ENCODE results near the gene CCDC177. TPM values are rescaled to one million over a fixed set of nuclear protein-coding genes. Genes with fewer than 3 reads are reported as not detected.
A peak's percentile ranks its signal among the peaks of the same experiment; 100 is the strongest.

Gene CCDC177
- total and polyA plus RNA-seq, 11 donors, result 0.06 TPM; not detected in 10

GRCh38 chr14:69571449-69572029 is 3.1 kb downstream of the CCDC177 start:
- Histone ChIP-seq H3K36me3 (no peaks in the 10 kb centered on the region), H3K4me1 (peaks cover 10 to 36% (median 28%) of the 10 kb centered on the region in 12 donors), H3K27me3 (peaks cover 49 to 98% (median 89%) of the 10 kb centered on the region in 9 donors), H3K27ac (no peak overlapping the region), H3K9me3 (no peaks in the 10 kb centered on the region), H3K4me3 (peak overlapping the region; percentile 7 to 54 (median 44))
- DNase-seq (peak in 1 of 5 donors; percentile 58), ATAC-seq (peak in 2 of 4 donors; percentile 24 to 31)
- TF ChIP-seq POLR2A (IDR thresholded peaks at IDR 0.05) (no peak), CTCF (IDR thresholded peaks at IDR 0.05) (no peak)
- intact Hi-C loops (cut with DNase I), result loop anchor here in 4 of 10 donors (5.0 to 10.0 kb wide), 3 partner anchors 34 to 327 kb away; no protein-coding TSS in a partner anchor
- WGBS, 4 donors, result 1 to 16% (median 11%) methylated on average over 28 to 62 of the region's 62 CpGs

- intact Hi-C loops (cut with DNase I), result loop anchor here in 4 of 10 donors (5.0 to 10.0 kb wide), 3 partner anchors 34 to 326 kb away; no protein-coding TSS in a partner anchor
- no peak overlapping the region for H3K27ac ChIP-seq
- H3K4me1 ChIP-seq, result peaks cover 10 to 36% (median 28%) of the 10 kb centered on the region in 12 donors
- H3K36me3 ChIP-seq, result no peaks in the 10 kb centered on the region
- no peak for DNase-seq
- H3K9me3 ChIP-seq, result no peaks in the 10 kb centered on the region
- H3K4me3 ChIP-seq, result no peak overlapping the region
- no peak for ATAC-seq
- 85 to 89% (median 86%) methylated on average over 7 of the region's 7 CpGs for WGBS, 4 donors
- peaks cover 49 to 97% (median 83%) of the 10 kb centered on the region in 9 donors for H3K27me3 ChIP-seq
- TF ChIP-seq POLR2A (IDR thresholded peaks at IDR 0.05), result no peak
- TF ChIP-seq CTCF (IDR thresholded peaks at IDR 0.05), result no peak
Observed at GRCh38 chr14:69570836-69571330, 3.8 kb downstream of the CCDC177 start.

GRCh38 chr14:69569859-69570258 is 4.8 kb downstream of the CCDC177 start:
- DNase-seq (no peak), ATAC-seq (no peak)
- Histone ChIP-seq H3K27me3 (peaks cover 44 to 97% (median 73%) of the 10 kb centered on the region in 9 donors), H3K36me3 (no peaks in the 10 kb centered on the region), H3K27ac (no peak overlapping the region), H3K9me3 (no peaks in the 10 kb centered on the region), H3K4me1 (peaks cover 10 to 36% (median 28%) of the 10 kb centered on the region in 12 donors), H3K4me3 (no peak overlapping the region)
- WGBS, 4 donors, result 56 to 66% (median 62%) methylated on average over 2 of the region's 2 CpGs
- intact Hi-C loops (cut with DNase I), result loop anchor here in 4 of 10 donors (5.0 to 10.0 kb wide), 3 partner anchors 33 to 325 kb away; no protein-coding TSS in a partner anchor
- no peak for TF ChIP-seq CTCF (IDR thresholded peaks at IDR 0.05)
- TF ChIP-seq POLR2A (IDR thresholded peaks at IDR 0.05), result no peak

GRCh38 chr14:69567563-69567962 is 7.1 kb downstream of the CCDC177 start:
- TF ChIP-seq CTCF (IDR thresholded peaks at IDR 0.05) (no peak), POLR2A (IDR thresholded peaks at IDR 0.05) (no peak)
- DNase-seq (no peak), ATAC-seq (no peak)
- Histone ChIP-seq H3K4me3 (no peak overlapping the region), H3K27ac (no peak overlapping the region), H3K36me3 (no peaks in the 10 kb centered on the region), H3K27me3 (peaks cover 29 to 94% (median 64%) of the 10 kb centered on the region in 9 donors), H3K4me1 (peaks cover 6 to 14% (median 11%) of the 10 kb centered on the region in 12 donors), H3K9me3 (no peaks in the 10 kb centered on the region)
- WGBS, 4 donors, result 79 to 86% (median 85%) methylated on average over 5 of the region's 5 CpGs
- intact Hi-C loops (cut with DNase I), result no loop called here
